DOHH2 (cell line): ENCODE measurements around the gene CYP3A5.

Experiments
- CTCF ChIP-seq: fragments of 200-600 bp; sonication (generic); IDR thresholded peaks from one replicate; pipeline ENCODE4 v1.5.1; 2014; ENCODE audit warnings: antibody characterized with exemption, mild to moderate bottlenecking, low read depth, low read length; ENCODE audit not compliant: poor library complexity, severe bottlenecking
- EZH2phosphoT487 ChIP-seq: fragments of 200-600 bp; sonication (generic); IDR thresholded peaks from 2 replicates; pipeline ENCODE4 v1.6.1; 2017; ENCODE audit warnings: borderline replicate concordance, mild to moderate bottlenecking, antibody characterized with exemption, low read length, moderate library complexity, mixed read lengths

- no peak for TF ChIP-seq CTCF
- no peak for TF ChIP-seq EZH2phosphoT487
These were observed 7.2 kb downstream of the CYP3A5 start for GRCh38 chr7:99672573-99672972.
